ENCODE data around the gene DNAJC13. TPM values are rescaled to one million over a fixed set of nuclear protein-coding genes. Genes with fewer than 3 reads are reported as not detected.
A peak's percentile ranks its signal among the peaks of the same experiment; 100 is the strongest.

DNAJC13 gene
- polyA plus RNA-seq, 4 donors, result 10.1 to 46.6 (median 14.2) TPM

- Histone ChIP-seq H3K9me3 (ENCODE audit: control insufficient read depth in 2 of 2, insufficient read depth in 1 of 2, low read depth in 1 of 2, low read length in 1 of 2) (no peaks in the 10 kb centered on the region), H3K4me3 (ENCODE audit: low read depth in 1 of 3, low read length in 3 of 3) (peak overlapping the region in 2 of 3 donors; percentile 15 to 100), H3K27me3 (ENCODE audit: control insufficient read depth in 3 of 3, insufficient read depth in 3 of 3, low read length in 3 of 3) (no peaks in the 10 kb centered on the region), H3K36me3 (ENCODE audit: control insufficient read depth in 3 of 3, insufficient read depth in 2 of 3, low read depth in 1 of 3, low read length in 3 of 3) (peaks cover 0 to 2% (median 0%) of the 10 kb centered on the region in 3 donors), H3K4me1 (ENCODE audit: control insufficient read depth in 3 of 3, insufficient read depth in 2 of 3, low read depth in 1 of 3, low read length in 2 of 3) (peaks cover 5 to 17% (median 7%) of the 10 kb centered on the region in 3 donors), H3K27ac (ENCODE audit: low read depth in 1 of 3, low read length in 2 of 3) (peak overlapping the region in 2 of 3 donors; percentile 32 to 99)
- 22 to 58% (median 38%) methylated on average over 4 of the region's 4 CpGs for WGBS, 3 donors
- FAIRE-seq (no peak), DNase-seq (peak; percentile 50 to 56)
Observed at GRCh38 chr3:132416161-132416560, 1.1 kb upstream of the DNAJC13 start.

GRCh38 chr3:132417695-132418411, 551 bp downstream of the DNAJC13 start:
- Histone ChIP-seq H3K27me3 (ENCODE audit: control insufficient read depth in 3 of 3, insufficient read depth in 3 of 3, low read length in 3 of 3) (no peaks in the 10 kb centered on the region), H3K9me3 (ENCODE audit: control insufficient read depth in 2 of 2, insufficient read depth in 1 of 2, low read depth in 1 of 2, low read length in 1 of 2) (no peaks in the 10 kb centered on the region), H3K4me3 (ENCODE audit: low read depth in 1 of 3, low read length in 3 of 3) (peak overlapping the region; percentile 64 to 100 (median 91)), H3K4me1 (ENCODE audit: control insufficient read depth in 3 of 3, insufficient read depth in 2 of 3, low read depth in 1 of 3, low read length in 2 of 3) (peaks cover 5 to 20% (median 7%) of the 10 kb centered on the region in 3 donors), H3K36me3 (ENCODE audit: control insufficient read depth in 3 of 3, insufficient read depth in 2 of 3, low read depth in 1 of 3, low read length in 3 of 3) (peaks cover 0 to 3% (median 0%) of the 10 kb centered on the region in 3 donors), H3K27ac (ENCODE audit: low read depth in 1 of 3, low read length in 2 of 3) (peak overlapping the region; percentile 39 to 99 (median 88))
- WGBS, 3 donors, result 0 to 1% (median 0%) methylated on average over 28 of the region's 28 CpGs
- DNase-seq, result peak; percentile 80 to 84
- no peak for FAIRE-seq

GRCh38 chr3:132418916-132419315, 1.6 kb downstream of the DNAJC13 start:
- WGBS, 3 donors, result 9 to 16% (median 14%) methylated on average over 4 of the region's 4 CpGs
- Histone ChIP-seq H3K4me1 (ENCODE audit: control insufficient read depth in 3 of 3, insufficient read depth in 2 of 3, low read depth in 1 of 3, low read length in 2 of 3) (peaks cover 5 to 20% (median 7%) of the 10 kb centered on the region in 3 donors), H3K4me3 (ENCODE audit: low read depth in 1 of 3, low read length in 3 of 3) (peak overlapping the region in 1 of 3 donors; percentile 100), H3K27me3 (ENCODE audit: control insufficient read depth in 3 of 3, insufficient read depth in 3 of 3, low read length in 3 of 3) (no peaks in the 10 kb centered on the region), H3K9me3 (ENCODE audit: control insufficient read depth in 2 of 2, insufficient read depth in 1 of 2, low read depth in 1 of 2, low read length in 1 of 2) (no peaks in the 10 kb centered on the region), H3K27ac (ENCODE audit: low read depth in 1 of 3, low read length in 2 of 3) (peak overlapping the region in 1 of 3 donors; percentile 99), H3K36me3 (ENCODE audit: control insufficient read depth in 3 of 3, insufficient read depth in 2 of 3, low read depth in 1 of 3, low read length in 3 of 3) (peaks cover 0 to 5% (median 0%) of the 10 kb centered on the region in 3 donors)
- FAIRE-seq, result no peak
- peak; percentile 5 to 17 for DNase-seq

- FAIRE-seq, result no peak
- no peak overlapping the region for H3K4me3 ChIP-seq (ENCODE audit: low read depth in 1 of 3, low read length in 3 of 3)
- DNase-seq, result peak; percentile 13 to 38
- 78 to 87% (median 85%) methylated on average over 4 of the region's 4 CpGs for WGBS, 3 donors
- peaks cover 2 to 13% (median 3%) of the 10 kb centered on the region in 3 donors for H3K4me1 ChIP-seq (ENCODE audit: control insufficient read depth in 3 of 3, insufficient read depth in 2 of 3, low read depth in 1 of 3, low read length in 2 of 3)
- no peaks in the 10 kb centered on the region for H3K9me3 ChIP-seq (ENCODE audit: control insufficient read depth in 2 of 2, insufficient read depth in 1 of 2, low read depth in 1 of 2, low read length in 1 of 2)
- peak overlapping the region in 2 of 3 donors; percentile 16 to 20 for H3K27ac ChIP-seq (ENCODE audit: low read depth in 1 of 3, low read length in 2 of 3)
- H3K27me3 ChIP-seq (ENCODE audit: control insufficient read depth in 3 of 3, insufficient read depth in 3 of 3, low read length in 3 of 3), result no peaks in the 10 kb centered on the region
- H3K36me3 ChIP-seq (ENCODE audit: control insufficient read depth in 3 of 3, insufficient read depth in 2 of 3, low read depth in 1 of 3, low read length in 3 of 3), result peaks cover 0 to 5% (median 0%) of the 10 kb centered on the region in 3 donors
Observed at GRCh38 chr3:132421832-132422231, 4.5 kb downstream of the DNAJC13 start.

- WGBS, 3 donors, result 19 to 60% (median 31%) methylated on average over 1 of the region's 1 CpG
- Histone ChIP-seq H3K27me3 (ENCODE audit: control insufficient read depth in 3 of 3, insufficient read depth in 3 of 3, low read length in 3 of 3) (no peaks in the 10 kb centered on the region), H3K4me1 (ENCODE audit: control insufficient read depth in 3 of 3, insufficient read depth in 2 of 3, low read depth in 1 of 3, low read length in 2 of 3) (peaks cover 2 to 13% (median 3%) of the 10 kb centered on the region in 3 donors), H3K36me3 (ENCODE audit: control insufficient read depth in 3 of 3, insufficient read depth in 2 of 3, low read depth in 1 of 3, low read length in 3 of 3) (peaks cover 0 to 5% (median 0%) of the 10 kb centered on the region in 3 donors), H3K27ac (ENCODE audit: low read depth in 1 of 3, low read length in 2 of 3) (peak overlapping the region in 1 of 3 donors; percentile 16), H3K9me3 (ENCODE audit: control insufficient read depth in 2 of 2, insufficient read depth in 1 of 2, low read depth in 1 of 2, low read length in 1 of 2) (no peaks in the 10 kb centered on the region), H3K4me3 (ENCODE audit: low read depth in 1 of 3, low read length in 3 of 3) (no peak overlapping the region)
- peak; percentile 11 to 45 for DNase-seq
- FAIRE-seq, result no peak
Observed at GRCh38 chr3:132422531-132422930, 5.2 kb downstream of the DNAJC13 start.

- H3K27ac ChIP-seq (ENCODE audit: low read depth in 1 of 3, low read length in 2 of 3), result no peak overlapping the region
- H3K4me1 ChIP-seq (ENCODE audit: control insufficient read depth in 3 of 3, insufficient read depth in 2 of 3, low read depth in 1 of 3, low read length in 2 of 3), result no peaks in the 10 kb centered on the region
- H3K9me3 ChIP-seq (ENCODE audit: control insufficient read depth in 2 of 2, insufficient read depth in 1 of 2, low read depth in 1 of 2, low read length in 1 of 2), result no peaks in the 10 kb centered on the region
- 39 to 49% (median 45%) methylated on average over 2 of the region's 2 CpGs for WGBS, 3 donors
- H3K27me3 ChIP-seq (ENCODE audit: control insufficient read depth in 3 of 3, insufficient read depth in 3 of 3, low read length in 3 of 3), result no peaks in the 10 kb centered on the region
- H3K36me3 ChIP-seq (ENCODE audit: control insufficient read depth in 3 of 3, insufficient read depth in 2 of 3, low read depth in 1 of 3, low read length in 3 of 3), result peaks cover 0 to 3% (median 0%) of the 10 kb centered on the region in 3 donors
- peak in 1 of 2 donors; percentile 62 for DNase-seq
- peak; percentile 53 for FAIRE-seq
- no peak overlapping the region for H3K4me3 ChIP-seq (ENCODE audit: low read depth in 1 of 3, low read length in 3 of 3)
Observed at GRCh38 chr3:132432639-132433038, 15.3 kb downstream of the DNAJC13 start.

- FAIRE-seq, result no peak
Observed at GRCh38 chr3:132433121-132433520, 15.8 kb downstream of the DNAJC13 start.

GRCh38 chr3:132435224-132435910, 18.1 kb downstream of the DNAJC13 start:
- 68 to 83% (median 71%) methylated on average over 3 of the region's 3 CpGs for WGBS, 3 donors
- Histone ChIP-seq H3K36me3 (ENCODE audit: control insufficient read depth in 3 of 3, insufficient read depth in 2 of 3, low read depth in 1 of 3, low read length in 3 of 3) (peaks cover 0 to 10% (median 0%) of the 10 kb centered on the region in 3 donors), H3K4me3 (ENCODE audit: low read depth in 1 of 3, low read length in 3 of 3) (no peak overlapping the region), H3K27ac (ENCODE audit: low read depth in 1 of 3, low read length in 2 of 3) (no peak overlapping the region), H3K4me1 (ENCODE audit: control insufficient read depth in 3 of 3, insufficient read depth in 2 of 3, low read depth in 1 of 3, low read length in 2 of 3) (no peaks in the 10 kb centered on the region), H3K9me3 (ENCODE audit: control insufficient read depth in 2 of 2, insufficient read depth in 1 of 2, low read depth in 1 of 2, low read length in 1 of 2) (no peaks in the 10 kb centered on the region), H3K27me3 (ENCODE audit: control insufficient read depth in 3 of 3, insufficient read depth in 3 of 3, low read length in 3 of 3) (no peaks in the 10 kb centered on the region)
- FAIRE-seq, result no peak
- DNase-seq, result no peak

More at GRCh38 chr3:132433121-132433520, 15.8 kb downstream of the DNAJC13 start:
- Histone ChIP-seq H3K9me3 (ENCODE audit: control insufficient read depth in 2 of 2, insufficient read depth in 1 of 2, low read depth in 1 of 2, low read length in 1 of 2) (no peaks in the 10 kb centered on the region), H3K27ac (ENCODE audit: low read depth in 1 of 3, low read length in 2 of 3) (no peak overlapping the region), H3K36me3 (ENCODE audit: control insufficient read depth in 3 of 3, insufficient read depth in 2 of 3, low read depth in 1 of 3, low read length in 3 of 3) (peaks cover 0 to 6% (median 0%) of the 10 kb centered on the region in 3 donors), H3K27me3 (ENCODE audit: control insufficient read depth in 3 of 3, insufficient read depth in 3 of 3, low read length in 3 of 3) (no peaks in the 10 kb centered on the region), H3K4me3 (ENCODE audit: low read depth in 1 of 3, low read length in 3 of 3) (no peak overlapping the region), H3K4me1 (ENCODE audit: control insufficient read depth in 3 of 3, insufficient read depth in 2 of 3, low read depth in 1 of 3, low read length in 2 of 3) (no peaks in the 10 kb centered on the region)
- WGBS, 3 donors, result 92 to 96% (median 95%) methylated on average over 3 of the region's 3 CpGs
- DNase-seq, result no peak
